HCT116 (cell line): ENCODE measurements around the gene TKFC.

Source experiments
- TF ChIP-seq, protein P1 (sequence below), 3 experiments: fragments of 200-600 bp in 1 of 3; sonication (generic) in 1 of 3; IDR thresholded peaks in 2 of 3; conservative IDR thresholded peaks in 1 of 3; 2 replicates each; pipeline ENCODE4 v1.5.1; 2012 to 2017; ENCODE audit warnings: low read depth in 2 of 3, low read length in 2 of 3, antibody characterized with exemption in 1 of 3, borderline replicate concordance in 1 of 3, control low read depth in 1 of 3, mild to moderate bottlenecking in 1 of 3, mixed read lengths in 1 of 3, mixed run types in 1 of 3, moderate library complexity in 1 of 3; ENCODE audit not compliant: insufficient read depth in 1 of 3
- TF ChIP-seq, protein P2 (sequence below): IDR thresholded peaks from 2 replicates; pipeline ENCODE4 v1.6.1; 2012; ENCODE audit warnings: low read depth

DNA sequence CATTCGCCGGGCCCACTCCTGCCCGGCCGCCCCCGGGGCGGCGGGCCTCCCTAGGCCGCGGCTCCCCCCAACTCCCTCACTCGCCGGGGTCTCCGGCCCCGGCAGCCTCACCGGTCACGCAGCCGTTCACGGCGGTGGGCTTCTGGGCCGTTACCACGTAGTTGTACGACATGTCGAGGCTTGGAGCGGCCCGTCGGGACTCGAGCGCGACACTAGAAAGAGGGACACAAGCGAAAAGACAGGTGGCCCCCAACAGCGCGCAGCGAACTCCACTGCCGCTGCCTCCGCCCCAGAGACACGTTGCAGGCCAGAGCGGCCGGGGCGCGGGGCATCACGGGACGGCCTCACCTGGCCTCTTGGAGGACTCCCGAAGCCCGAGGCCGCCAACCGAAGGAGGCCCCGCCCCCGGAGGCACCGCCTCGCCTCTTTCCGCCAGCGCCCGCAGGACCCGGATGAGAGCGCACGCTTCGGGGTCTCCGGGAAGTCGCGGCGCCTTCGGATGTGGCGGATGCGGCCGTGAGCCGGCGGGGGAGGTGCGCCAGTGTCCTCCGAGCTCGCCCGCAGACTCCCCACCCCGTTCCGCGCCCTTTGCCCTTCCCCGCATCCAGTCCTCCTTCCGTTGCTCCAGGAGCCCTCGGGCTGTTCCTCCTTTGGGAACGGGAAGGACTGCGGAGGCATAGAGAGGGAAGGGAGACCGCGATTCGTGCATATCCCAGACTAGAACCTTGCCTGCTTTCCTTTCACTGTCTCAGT, at the start of gene TKFC, which contains the start of gene DDB1:
- TF ChIP-seq, protein P1, sequence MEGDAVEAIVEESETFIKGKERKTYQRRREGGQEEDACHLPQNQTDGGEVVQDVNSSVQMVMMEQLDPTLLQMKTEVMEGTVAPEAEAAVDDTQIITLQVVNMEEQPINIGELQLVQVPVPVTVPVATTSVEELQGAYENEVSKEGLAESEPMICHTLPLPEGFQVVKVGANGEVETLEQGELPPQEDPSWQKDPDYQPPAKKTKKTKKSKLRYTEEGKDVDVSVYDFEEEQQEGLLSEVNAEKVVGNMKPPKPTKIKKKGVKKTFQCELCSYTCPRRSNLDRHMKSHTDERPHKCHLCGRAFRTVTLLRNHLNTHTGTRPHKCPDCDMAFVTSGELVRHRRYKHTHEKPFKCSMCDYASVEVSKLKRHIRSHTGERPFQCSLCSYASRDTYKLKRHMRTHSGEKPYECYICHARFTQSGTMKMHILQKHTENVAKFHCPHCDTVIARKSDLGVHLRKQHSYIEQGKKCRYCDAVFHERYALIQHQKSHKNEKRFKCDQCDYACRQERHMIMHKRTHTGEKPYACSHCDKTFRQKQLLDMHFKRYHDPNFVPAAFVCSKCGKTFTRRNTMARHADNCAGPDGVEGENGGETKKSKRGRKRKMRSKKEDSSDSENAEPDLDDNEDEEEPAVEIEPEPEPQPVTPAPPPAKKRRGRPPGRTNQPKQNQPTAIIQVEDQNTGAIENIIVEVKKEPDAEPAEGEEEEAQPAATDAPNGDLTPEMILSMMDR (IDR thresholded peaks at IDR 0.05 in 2 of 3, conservative IDR thresholded peaks at IDR 0.05 in 1 of 3; ENCODE audit: borderline replicate concordance in 1 of 3, insufficient read depth in 1 of 3, low read depth in 2 of 3, low read length in 2 of 3), result no peak
- TF ChIP-seq, protein P2, sequence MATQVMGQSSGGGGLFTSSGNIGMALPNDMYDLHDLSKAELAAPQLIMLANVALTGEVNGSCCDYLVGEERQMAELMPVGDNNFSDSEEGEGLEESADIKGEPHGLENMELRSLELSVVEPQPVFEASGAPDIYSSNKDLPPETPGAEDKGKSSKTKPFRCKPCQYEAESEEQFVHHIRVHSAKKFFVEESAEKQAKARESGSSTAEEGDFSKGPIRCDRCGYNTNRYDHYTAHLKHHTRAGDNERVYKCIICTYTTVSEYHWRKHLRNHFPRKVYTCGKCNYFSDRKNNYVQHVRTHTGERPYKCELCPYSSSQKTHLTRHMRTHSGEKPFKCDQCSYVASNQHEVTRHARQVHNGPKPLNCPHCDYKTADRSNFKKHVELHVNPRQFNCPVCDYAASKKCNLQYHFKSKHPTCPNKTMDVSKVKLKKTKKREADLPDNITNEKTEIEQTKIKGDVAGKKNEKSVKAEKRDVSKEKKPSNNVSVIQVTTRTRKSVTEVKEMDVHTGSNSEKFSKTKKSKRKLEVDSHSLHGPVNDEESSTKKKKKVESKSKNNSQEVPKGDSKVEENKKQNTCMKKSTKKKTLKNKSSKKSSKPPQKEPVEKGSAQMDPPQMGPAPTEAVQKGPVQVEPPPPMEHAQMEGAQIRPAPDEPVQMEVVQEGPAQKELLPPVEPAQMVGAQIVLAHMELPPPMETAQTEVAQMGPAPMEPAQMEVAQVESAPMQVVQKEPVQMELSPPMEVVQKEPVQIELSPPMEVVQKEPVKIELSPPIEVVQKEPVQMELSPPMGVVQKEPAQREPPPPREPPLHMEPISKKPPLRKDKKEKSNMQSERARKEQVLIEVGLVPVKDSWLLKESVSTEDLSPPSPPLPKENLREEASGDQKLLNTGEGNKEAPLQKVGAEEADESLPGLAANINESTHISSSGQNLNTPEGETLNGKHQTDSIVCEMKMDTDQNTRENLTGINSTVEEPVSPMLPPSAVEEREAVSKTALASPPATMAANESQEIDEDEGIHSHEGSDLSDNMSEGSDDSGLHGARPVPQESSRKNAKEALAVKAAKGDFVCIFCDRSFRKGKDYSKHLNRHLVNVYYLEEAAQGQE, result no peak
